ENCODE measurements around the gene BTNL3.

BTNL3 gene

DNA sequence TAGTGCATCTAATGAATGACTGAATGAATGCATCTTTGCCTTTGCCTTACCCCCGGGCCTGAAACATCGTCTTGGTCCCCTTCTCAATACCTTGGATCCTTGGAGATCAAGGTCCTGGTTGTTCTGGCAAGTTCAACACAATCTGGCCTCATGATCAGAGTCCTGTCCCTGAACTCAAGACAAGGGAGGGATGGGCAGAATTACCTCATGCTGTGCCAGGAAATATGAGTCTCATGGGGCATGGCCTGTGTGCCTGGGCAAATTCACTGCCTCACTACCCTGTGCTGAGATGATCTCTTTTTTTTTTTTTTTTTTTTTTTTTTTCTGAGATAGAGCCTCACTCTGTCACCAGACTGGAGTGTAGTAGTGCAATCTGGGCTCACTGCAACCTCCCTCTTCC lies 630 bp upstream of the BTNL3 start:
- Histone ChIP-seq H2BK120ac (ENCODE audit: low read depth, low read length) (no peak overlapping the region), H3K27ac (replicated peaks; ENCODE audit: low read length) (no peak overlapping the region), H2BK5ac (ENCODE audit: low read length) (no peak overlapping the region), H3K4me3 (ENCODE audit: low read length in 2 of 2) (no peak overlapping the region), H2AFZ (ENCODE audit: low read length) (no peak overlapping the region), H3K4ac (ENCODE audit: low read length) (no peak overlapping the region), H4K91ac (ENCODE audit: low read depth, low read length, poor library complexity) (no peak overlapping the region), H3K18ac (ENCODE audit: low read length) (peak overlapping the region; percentile 19), H3K36me3 (replicated peaks in 1 of 2; ENCODE audit: control insufficient read depth in 2 of 2, insufficient read depth in 2 of 2, low read length in 2 of 2) (no peaks in the 10 kb centered on the region), H3K14ac (ENCODE audit: low read length) (no peak overlapping the region), H3K9ac (ENCODE audit: low read depth, low read length, poor library complexity) (no peak overlapping the region), H3K23ac (ENCODE audit: low read depth, low read length, poor library complexity) (no peak overlapping the region), H3K4me2 (ENCODE audit: insufficient read depth, low read length, poor library complexity, severe bottlenecking) (no peak overlapping the region), H3K4me1 (ENCODE audit: control insufficient read depth in 2 of 2, insufficient read depth in 1 of 2, low read depth in 1 of 2, low read length in 2 of 2) (peaks cover 0 to 1% of the 10 kb centered on the region in 2 donors), H3K9me3 (replicated peaks in 1 of 2; ENCODE audit: control insufficient read depth in 2 of 2, insufficient read depth in 1 of 2, low read depth in 1 of 2, low read length in 2 of 2) (no peaks in the 10 kb centered on the region), H4K8ac (ENCODE audit: low read depth, low read length) (no peak overlapping the region), H2BK15ac (ENCODE audit: low read length) (no peak overlapping the region), H3K79me1 (ENCODE audit: low read depth, low read length) (no peaks in the 10 kb centered on the region), H2AK5ac (ENCODE audit: low read depth, low read length) (no peak overlapping the region), H2BK12ac (ENCODE audit: low read length) (no peak overlapping the region), H3K27me3 (ENCODE audit: control insufficient read depth in 3 of 3, insufficient read depth in 3 of 3, low read depth in 1 of 3, low read length in 3 of 3) (no peaks in the 10 kb centered on the region)
- no CpG with 5 or more reads among the region's 2 CpGs for WGBS, 2 donors (ENCODE audit: extremely low coverage in 2 of 2, insufficient read length in 2 of 2, insufficient replicate concordance in 1 of 2)
- DNase-seq (ENCODE audit: low spot score): no peak

DNA sequence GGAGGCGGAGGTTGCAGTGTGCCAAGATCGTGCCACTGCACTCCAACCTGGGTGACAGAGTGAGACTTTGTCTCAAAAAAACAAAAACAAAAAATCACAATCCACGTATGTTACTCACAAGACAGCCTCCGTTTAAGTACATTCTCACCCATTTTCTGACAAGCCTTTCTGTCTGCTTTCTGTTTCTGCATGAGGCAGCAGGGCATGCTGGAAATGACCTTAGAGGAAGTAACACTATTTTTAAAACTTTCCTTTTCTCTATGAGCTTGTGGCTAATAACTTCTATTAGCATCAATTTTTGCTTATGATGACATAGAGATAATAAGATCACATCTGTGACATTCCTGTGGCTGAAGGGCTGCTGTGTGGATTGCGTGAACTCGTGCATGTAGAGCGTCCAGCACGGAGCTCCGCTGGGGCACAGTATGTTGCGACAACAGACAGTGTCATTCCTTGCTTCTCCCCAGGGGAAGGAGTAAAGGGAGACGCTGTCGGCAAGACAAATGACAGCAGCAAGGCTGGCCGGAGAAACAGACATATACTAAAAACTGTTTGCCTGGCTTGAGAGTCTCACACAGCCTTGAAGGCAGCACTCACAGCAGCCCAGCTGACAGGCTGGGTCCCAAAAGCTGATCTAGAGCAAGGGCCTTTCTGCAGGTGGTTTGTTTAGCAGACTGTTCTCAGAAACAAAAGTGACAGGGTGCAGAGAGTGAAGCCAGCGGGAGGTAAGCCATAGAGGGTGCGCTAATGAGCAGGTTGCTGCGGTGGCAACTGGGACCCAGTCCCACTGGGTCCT lies 1.6 kb downstream of the BTNL3 start:
- H2BK12ac ChIP-seq (ENCODE audit: low read length): no peak overlapping the region
- no peak overlapping the region for H3K18ac ChIP-seq (ENCODE audit: low read length)
- no peak overlapping the region for H2BK15ac ChIP-seq (ENCODE audit: low read length)
- H4K91ac ChIP-seq (ENCODE audit: low read depth, low read length, poor library complexity): no peak overlapping the region
- H3K4ac ChIP-seq (ENCODE audit: low read length): no peak overlapping the region
- H3K14ac ChIP-seq (ENCODE audit: low read length): no peak overlapping the region
- H2BK5ac ChIP-seq (ENCODE audit: low read length): no peak overlapping the region
- no peak overlapping the region for H2BK120ac ChIP-seq (ENCODE audit: low read depth, low read length)
- no peak overlapping the region for H3K4me2 ChIP-seq (ENCODE audit: insufficient read depth, low read length, poor library complexity, severe bottlenecking)
- H4K8ac ChIP-seq (ENCODE audit: low read depth, low read length): no peak overlapping the region
- no peaks in the 10 kb centered on the region for H3K79me1 ChIP-seq (ENCODE audit: low read depth, low read length)
- H3K23ac ChIP-seq (ENCODE audit: low read depth, low read length, poor library complexity): no peak overlapping the region
- no peak overlapping the region for H3K4me3 ChIP-seq (ENCODE audit: low read length in 2 of 2)
- H3K36me3 ChIP-seq (replicated peaks in 1 of 2; ENCODE audit: control insufficient read depth in 2 of 2, insufficient read depth in 2 of 2, low read length in 2 of 2): no peaks in the 10 kb centered on the region
- H3K27me3 ChIP-seq (ENCODE audit: control insufficient read depth in 3 of 3, insufficient read depth in 3 of 3, low read depth in 1 of 3, low read length in 3 of 3): no peaks in the 10 kb centered on the region
- H3K9ac ChIP-seq (ENCODE audit: low read depth, low read length, poor library complexity): no peak overlapping the region
- H3K9me3 ChIP-seq (replicated peaks in 1 of 2; ENCODE audit: control insufficient read depth in 2 of 2, insufficient read depth in 1 of 2, low read depth in 1 of 2, low read length in 2 of 2): no peaks in the 10 kb centered on the region
- no peak overlapping the region for H2AFZ ChIP-seq (ENCODE audit: low read length)
- H2AK5ac ChIP-seq (ENCODE audit: low read depth, low read length): no peak overlapping the region
- H3K4me1 ChIP-seq (ENCODE audit: control insufficient read depth in 2 of 2, insufficient read depth in 1 of 2, low read depth in 1 of 2, low read length in 2 of 2): peaks cover 0 to 1% of the 10 kb centered on the region in 2 donors
- DNase-seq (ENCODE audit: low spot score): no peak
- no CpG with 5 or more reads among the region's 16 CpGs for WGBS, 2 donors (ENCODE audit: extremely low coverage in 2 of 2, insufficient read length in 2 of 2, insufficient replicate concordance in 1 of 2)
- H3K27ac ChIP-seq (replicated peaks; ENCODE audit: low read length): no peak overlapping the region

DNA sequence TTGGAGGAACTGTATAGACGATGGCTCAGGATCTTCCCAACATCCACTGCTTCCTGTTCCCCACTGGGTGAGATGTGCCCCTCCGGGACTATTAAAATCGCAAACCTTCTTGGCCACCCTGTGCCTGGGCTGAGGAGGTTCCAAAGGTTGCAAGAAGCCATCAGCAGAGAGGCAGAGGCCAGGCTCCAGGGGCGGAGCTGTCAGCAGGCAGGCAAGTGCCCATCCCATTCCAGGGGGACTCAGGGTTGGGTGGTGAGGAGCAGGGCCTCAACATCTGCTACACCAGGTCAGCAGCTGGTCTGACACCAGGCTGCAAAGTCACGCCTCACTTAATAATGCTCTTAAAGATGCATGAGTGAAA lies 2.2 kb downstream of the BTNL3 start:
- Histone ChIP-seq H3K4me3 (ENCODE audit: low read length in 2 of 2) (no peak overlapping the region), H3K36me3 (replicated peaks in 1 of 2; ENCODE audit: control insufficient read depth in 2 of 2, insufficient read depth in 2 of 2, low read length in 2 of 2) (no peaks in the 10 kb centered on the region), H3K18ac (ENCODE audit: low read length) (no peak overlapping the region), H3K27me3 (ENCODE audit: control insufficient read depth in 3 of 3, insufficient read depth in 3 of 3, low read depth in 1 of 3, low read length in 3 of 3) (no peaks in the 10 kb centered on the region), H2AK5ac (ENCODE audit: low read depth, low read length) (no peak overlapping the region), H3K4me1 (ENCODE audit: control insufficient read depth in 2 of 2, insufficient read depth in 1 of 2, low read depth in 1 of 2, low read length in 2 of 2) (peaks cover 0 to 1% of the 10 kb centered on the region in 2 donors), H4K91ac (ENCODE audit: low read depth, low read length, poor library complexity) (no peak overlapping the region), H3K9ac (ENCODE audit: low read depth, low read length, poor library complexity) (peak overlapping the region; percentile 15), H3K79me1 (ENCODE audit: low read depth, low read length) (no peaks in the 10 kb centered on the region), H3K23ac (ENCODE audit: low read depth, low read length, poor library complexity) (no peak overlapping the region), H3K27ac (replicated peaks; ENCODE audit: low read length) (no peak overlapping the region), H3K9me3 (replicated peaks in 1 of 2; ENCODE audit: control insufficient read depth in 2 of 2, insufficient read depth in 1 of 2, low read depth in 1 of 2, low read length in 2 of 2) (no peaks in the 10 kb centered on the region), H4K8ac (ENCODE audit: low read depth, low read length) (no peak overlapping the region), H2BK5ac (ENCODE audit: low read length) (no peak overlapping the region), H3K4me2 (ENCODE audit: insufficient read depth, low read length, poor library complexity, severe bottlenecking) (no peak overlapping the region), H2BK120ac (ENCODE audit: low read depth, low read length) (no peak overlapping the region), H2BK15ac (ENCODE audit: low read length) (no peak overlapping the region), H3K14ac (ENCODE audit: low read length) (peak overlapping the region; percentile 9), H3K4ac (ENCODE audit: low read length) (no peak overlapping the region), H2AFZ (ENCODE audit: low read length) (no peak overlapping the region), H2BK12ac (ENCODE audit: low read length) (no peak overlapping the region)
- no peak for DNase-seq (ENCODE audit: low spot score)
- WGBS, 2 donors (ENCODE audit: extremely low coverage in 2 of 2, insufficient read length in 2 of 2, insufficient replicate concordance in 1 of 2): no CpG with 5 or more reads among the region's 5 CpGs

DNA sequence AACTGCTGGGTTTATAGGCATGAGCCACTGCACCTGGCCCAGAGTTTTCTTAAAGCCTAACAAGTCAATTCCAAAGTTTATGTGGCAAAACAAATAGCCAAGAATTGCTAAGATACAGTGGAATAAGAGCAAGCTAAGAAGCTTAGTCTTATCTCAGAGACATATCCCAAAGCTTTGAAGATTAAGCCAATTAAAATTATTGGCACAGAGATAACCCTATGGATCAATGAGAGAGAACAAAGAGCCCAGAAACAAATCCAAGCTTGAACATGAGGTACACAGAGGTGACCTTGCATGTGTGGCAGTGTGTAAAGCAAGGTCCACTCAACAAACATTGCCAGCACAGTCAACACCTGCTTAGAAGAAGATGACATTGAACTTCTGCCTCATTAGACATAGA lies 13.3 kb downstream of the BTNL3 start:
- H3K4ac ChIP-seq (ENCODE audit: low read length): no peak overlapping the region

More for the DNA sequence above, 13.3 kb downstream of the BTNL3 start:
- Histone ChIP-seq H3K9me3 (replicated peaks in 1 of 2; ENCODE audit: control insufficient read depth in 2 of 2, insufficient read depth in 1 of 2, low read depth in 1 of 2, low read length in 2 of 2) (peaks cover 0 to 3% of the 10 kb centered on the region in 2 donors), H3K23ac (ENCODE audit: low read depth, low read length, poor library complexity) (no peak overlapping the region), H2AK5ac (ENCODE audit: low read depth, low read length) (no peak overlapping the region), H2BK15ac (ENCODE audit: low read length) (no peak overlapping the region), H4K91ac (ENCODE audit: low read depth, low read length, poor library complexity) (no peak overlapping the region), H3K18ac (ENCODE audit: low read length) (no peak overlapping the region), H3K27me3 (ENCODE audit: control insufficient read depth in 3 of 3, insufficient read depth in 3 of 3, low read depth in 1 of 3, low read length in 3 of 3) (no peaks in the 10 kb centered on the region), H3K79me1 (ENCODE audit: low read depth, low read length) (no peaks in the 10 kb centered on the region), H2BK120ac (ENCODE audit: low read depth, low read length) (no peak overlapping the region), H2BK12ac (ENCODE audit: low read length) (no peak overlapping the region), H3K4me2 (ENCODE audit: insufficient read depth, low read length, poor library complexity, severe bottlenecking) (no peak overlapping the region), H3K36me3 (replicated peaks in 1 of 2; ENCODE audit: control insufficient read depth in 2 of 2, insufficient read depth in 2 of 2, low read length in 2 of 2) (no peaks in the 10 kb centered on the region), H2BK5ac (ENCODE audit: low read length) (no peak overlapping the region), H3K14ac (ENCODE audit: low read length) (no peak overlapping the region), H2AFZ (ENCODE audit: low read length) (no peak overlapping the region), H3K9ac (ENCODE audit: low read depth, low read length, poor library complexity) (no peak overlapping the region), H3K4me3 (ENCODE audit: low read length in 2 of 2) (no peak overlapping the region), H3K4me1 (ENCODE audit: control insufficient read depth in 2 of 2, insufficient read depth in 1 of 2, low read depth in 1 of 2, low read length in 2 of 2) (no peaks in the 10 kb centered on the region), H4K8ac (ENCODE audit: low read depth, low read length) (no peak overlapping the region), H3K27ac (replicated peaks; ENCODE audit: low read length) (no peak overlapping the region)
- no peak for DNase-seq (ENCODE audit: low spot score)

All from neuronal stem cell (in vitro differentiated cells).